Activated T-cell treated with anti-CD3 and anti-CD28 coated beads, Interleukin-2, amount 50 U/mL, for 24 hours (primary cell): ENCODE measurements around the gene BATF.
A peak's percentile ranks its signal among the peaks of the same experiment; 100 is the strongest.

ENCODE experiments used
- DNase-seq: peaks from one replicate; pipeline ENCODE4 v3.0.0-alpha.2; 2020
- H3K27ac Mint-ChIP-seq: 2 replicates; pipeline ENCODE4 v1.8.0; 2020; ENCODE audit warnings: mild to moderate bottlenecking, mixed read lengths
- H3K27me3 Mint-ChIP-seq: 2 replicates; pipeline ENCODE4 v1.8.0; 2020; ENCODE audit warnings: mixed read lengths
- H3K36me3 Mint-ChIP-seq: 2 replicates; pipeline ENCODE4 v1.8.0; 2020; ENCODE audit warnings: low read depth, mixed read lengths
- H3K4me1 Mint-ChIP-seq: 2 replicates; pipeline ENCODE4 v1.8.0; 2020; ENCODE audit warnings: low read depth, mixed read lengths
- H3K4me3 Mint-ChIP-seq: 2 replicates; pipeline ENCODE4 v1.8.0; 2020; ENCODE audit warnings: mild to moderate bottlenecking, moderate library complexity, mixed read lengths
- H3K9me3 Mint-ChIP-seq: 2 replicates; pipeline ENCODE4 v1.8.0; 2020; ENCODE audit warnings: mixed read lengths

BATF gene

DNA sequence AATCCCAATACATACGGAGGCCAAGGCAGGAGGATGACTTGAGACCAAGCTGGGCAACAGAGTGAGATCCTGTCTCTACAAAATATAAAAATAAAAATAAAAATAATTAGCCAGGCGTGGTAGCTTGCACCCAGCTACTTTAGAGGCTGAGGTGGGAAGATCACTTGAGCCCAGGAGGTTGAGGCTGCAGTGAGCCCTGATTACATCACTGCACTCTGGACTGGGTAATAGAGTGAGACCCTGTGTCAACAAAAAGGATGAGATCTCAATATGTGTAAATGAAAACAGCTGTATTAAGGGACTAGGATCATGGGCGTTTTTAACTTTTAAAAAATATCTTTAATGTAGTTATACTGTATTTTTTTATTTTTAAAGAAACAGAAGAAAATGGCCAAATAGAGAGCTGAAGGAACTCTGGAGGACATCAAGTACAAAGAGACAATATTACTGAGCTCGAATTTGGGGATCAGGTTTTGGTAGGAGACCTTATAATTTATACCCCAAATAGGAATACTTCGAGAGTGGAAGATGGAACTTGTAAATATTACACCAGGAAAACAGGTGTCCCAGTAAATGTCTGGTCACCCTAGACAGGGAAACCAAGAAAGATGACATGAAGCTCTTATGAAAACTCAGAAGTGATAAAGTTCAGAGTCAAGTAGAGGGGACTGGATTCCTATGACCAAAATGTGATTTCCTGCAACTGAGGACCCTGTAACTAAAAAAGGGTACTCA lies 13.1 kb downstream of the BATF start:
- no peaks in the 10 kb centered on the region for H3K9me3 Mint-ChIP-seq
- DNase-seq = no peak
- peaks cover 88% of the 10 kb centered on the region for H3K36me3 Mint-ChIP-seq
- no peaks in the 10 kb centered on the region for H3K27me3 Mint-ChIP-seq
- H3K4me3 Mint-ChIP-seq = no peak overlapping the region
- peak overlapping the region; percentile 89 for H3K27ac Mint-ChIP-seq
- peaks cover 84% of the 10 kb centered on the region for H3K4me1 Mint-ChIP-seq

DNA sequence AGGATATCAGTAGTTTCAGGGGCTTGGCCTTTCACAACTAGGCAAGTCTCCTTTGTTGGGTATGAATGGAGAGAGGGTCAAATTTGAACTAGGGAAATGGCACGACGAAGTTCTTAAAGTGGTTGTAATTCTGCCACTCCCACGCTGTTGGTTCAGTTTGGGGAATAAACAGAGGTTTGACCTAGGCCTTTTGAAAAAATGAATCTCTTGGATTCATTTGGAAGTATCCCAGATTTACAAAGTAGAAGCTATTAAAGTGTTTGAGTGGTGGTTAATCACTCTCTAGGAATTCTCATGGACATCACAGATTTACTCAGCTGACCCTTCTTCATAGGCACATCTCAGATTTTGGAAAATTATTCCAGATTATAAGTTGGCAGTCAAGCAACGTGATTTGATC lies 14.8 kb downstream of the BATF start:
- H3K9me3 Mint-ChIP-seq = no peaks in the 10 kb centered on the region
- no peak overlapping the region for H3K4me3 Mint-ChIP-seq
- no peak for DNase-seq
- no peaks in the 10 kb centered on the region for H3K27me3 Mint-ChIP-seq
- peaks cover 92% of the 10 kb centered on the region for H3K36me3 Mint-ChIP-seq
- H3K4me1 Mint-ChIP-seq = peaks cover 89% of the 10 kb centered on the region
- peak overlapping the region; percentile 81 for H3K27ac Mint-ChIP-seq

DNA sequence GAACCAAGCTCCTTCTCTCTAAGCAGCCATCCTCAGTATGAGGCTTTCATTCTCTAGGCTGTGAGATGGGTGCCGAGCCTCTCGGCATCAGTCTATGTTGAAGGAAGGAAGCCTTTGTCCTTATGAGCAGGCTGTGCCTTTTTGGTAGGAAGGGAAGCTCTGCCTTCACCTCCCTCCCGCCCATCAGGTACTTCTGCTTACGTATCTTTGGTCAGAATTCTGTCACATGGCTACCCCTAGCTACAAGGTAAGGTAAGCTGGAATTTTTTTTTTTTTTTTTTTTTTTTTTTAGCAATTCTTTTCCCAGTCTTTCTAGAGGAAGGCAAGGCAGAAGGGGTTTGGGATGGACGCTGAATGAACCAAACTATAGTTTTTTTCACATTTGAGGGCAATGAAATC lies 16.9 kb downstream of the BATF start:
- Mint-ChIP-seq H3K36me3 (peaks cover 87% of the 10 kb centered on the region), H3K27me3 (no peaks in the 10 kb centered on the region), H3K27ac (peak overlapping the region; percentile 99)

DNA sequence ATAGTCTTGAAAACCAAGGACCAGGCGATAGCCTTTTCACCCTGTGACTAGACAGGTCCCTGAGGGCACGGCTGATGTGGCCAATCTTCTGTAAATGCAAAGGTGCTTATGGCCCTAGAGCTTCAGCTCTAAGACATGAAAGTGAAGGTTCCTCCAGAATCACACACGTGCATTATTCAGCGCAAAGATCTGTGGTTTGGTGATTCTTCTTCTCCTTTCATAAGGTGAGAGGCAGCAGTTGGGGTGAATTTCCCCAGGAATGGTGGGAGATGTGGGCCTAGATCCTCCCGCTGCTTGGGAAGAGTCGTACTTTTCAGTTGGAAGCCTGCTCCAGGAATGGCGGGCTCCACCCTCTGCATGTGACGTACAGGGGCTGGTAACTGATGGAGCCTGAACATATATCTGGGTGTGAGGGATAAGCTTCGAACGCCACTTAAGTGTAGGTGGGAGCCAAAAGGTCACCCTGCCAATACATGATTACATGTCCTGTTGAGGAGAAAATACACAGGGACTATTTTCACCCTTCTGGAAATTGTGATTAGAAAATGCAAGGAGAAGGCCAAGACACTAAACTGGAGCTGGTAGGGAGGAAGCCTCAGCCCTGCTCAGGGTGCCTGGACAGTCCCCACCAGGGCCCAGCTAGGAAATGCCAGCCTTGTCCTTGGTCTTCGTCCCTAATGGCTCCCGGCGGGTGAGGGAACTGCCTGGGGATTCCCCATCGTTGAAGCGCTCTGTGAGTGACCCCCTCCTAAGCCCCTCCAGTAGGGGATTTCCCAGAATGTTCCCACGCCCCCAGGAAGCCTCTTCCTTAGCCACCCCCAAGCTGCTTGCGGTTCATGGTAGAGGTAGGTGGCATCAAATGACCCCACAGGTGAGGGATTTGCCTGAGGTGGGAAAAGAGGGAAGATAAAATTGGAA lies 17.6 kb downstream of the BATF start:
- DNase-seq = peak; percentile 74
- Mint-ChIP-seq H3K27ac (peak overlapping the region; percentile 99), H3K9me3 (no peaks in the 10 kb centered on the region), H3K4me1 (peaks cover 88% of the 10 kb centered on the region), H3K4me3 (peak overlapping the region; percentile 72), H3K27me3 (no peaks in the 10 kb centered on the region), H3K36me3 (peaks cover 86% of the 10 kb centered on the region)

More for the DNA sequence above, 16.9 kb downstream of the BATF start:
- Mint-ChIP-seq H3K4me3 (peak overlapping the region; percentile 72), H3K9me3 (no peaks in the 10 kb centered on the region), H3K4me1 (peaks cover 88% of the 10 kb centered on the region)
- DNase-seq = no peak

DNA sequence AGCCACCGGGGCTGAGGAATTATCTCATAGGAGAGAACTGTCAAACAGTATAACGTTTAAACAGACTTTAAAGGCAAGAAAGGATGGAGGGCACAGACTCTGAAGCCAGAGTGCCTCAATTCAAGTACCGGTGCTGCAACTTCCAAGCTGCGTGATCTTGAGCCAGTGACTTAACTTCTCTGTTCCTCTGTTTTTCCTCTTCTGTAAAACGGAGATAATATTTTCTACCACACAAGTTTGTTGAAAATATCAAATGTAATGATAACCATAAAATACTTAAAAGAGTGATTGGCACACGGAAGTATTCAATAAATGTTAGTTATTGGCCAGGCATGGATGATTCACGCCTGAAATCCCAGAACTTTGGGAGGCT lies 18.2 kb downstream of the BATF start:
- Mint-ChIP-seq H3K27me3 (no peaks in the 10 kb centered on the region), H3K4me1 (peaks cover 87% of the 10 kb centered on the region), H3K36me3 (peaks cover 86% of the 10 kb centered on the region), H3K27ac (peak overlapping the region; percentile 99), H3K9me3 (no peaks in the 10 kb centered on the region), H3K4me3 (peak overlapping the region; percentile 72)
- no peak for DNase-seq

DNA sequence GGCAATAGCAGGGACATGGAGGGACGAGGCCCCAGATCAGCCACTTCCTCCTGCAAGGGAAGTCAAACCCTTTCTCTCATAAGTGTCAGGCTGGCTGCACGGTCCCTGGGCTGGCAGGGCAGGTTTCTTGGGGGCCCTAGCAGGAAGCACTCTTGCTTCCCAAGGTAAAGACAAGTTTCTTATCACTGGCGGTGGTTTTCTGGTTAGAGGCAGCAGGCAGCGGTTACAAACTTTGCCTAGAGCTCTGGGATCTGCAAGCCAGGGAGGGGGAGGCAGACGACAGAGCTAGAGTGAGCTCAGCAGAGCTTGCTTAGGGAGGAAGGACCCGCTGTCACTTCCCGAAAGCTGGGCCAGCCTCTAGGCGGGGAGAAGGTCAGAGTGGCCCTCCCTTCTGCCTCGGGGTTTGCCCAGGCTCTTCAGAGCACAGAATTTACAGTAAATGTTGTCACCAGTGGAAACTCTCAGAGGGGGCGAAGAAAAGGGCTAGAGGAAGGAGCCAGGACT lies 20.4 kb downstream of the BATF start:
- Mint-ChIP-seq H3K4me1 (peaks cover 89% of the 10 kb centered on the region), H3K36me3 (peaks cover 89% of the 10 kb centered on the region), H3K9me3 (no peaks in the 10 kb centered on the region), H3K27ac (peak overlapping the region; percentile 99), H3K27me3 (no peaks in the 10 kb centered on the region), H3K4me3 (peak overlapping the region; percentile 72)
- peak; percentile 87 for DNase-seq

DNA sequence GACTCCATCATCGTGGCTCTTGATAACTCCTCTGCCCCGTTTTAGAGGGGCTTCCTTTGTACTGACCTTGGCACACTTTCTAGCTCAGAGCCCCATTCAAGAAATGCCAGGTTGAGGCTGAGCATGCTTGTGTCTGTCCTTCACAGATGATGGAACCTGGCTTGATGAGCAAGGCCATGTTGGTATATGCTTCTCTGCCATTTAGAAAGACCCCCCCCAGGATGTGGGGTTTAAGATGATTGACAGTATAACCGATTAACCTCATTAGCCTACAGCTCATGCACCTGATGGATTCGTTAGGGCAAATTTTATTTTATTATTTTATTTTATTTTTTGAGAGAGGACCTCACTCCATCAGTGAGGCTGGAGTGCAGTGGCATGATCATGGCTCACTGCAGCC lies 21.0 kb downstream of the BATF start:
- Mint-ChIP-seq H3K27me3 (no peaks in the 10 kb centered on the region), H3K4me3 (peak overlapping the region; percentile 72), H3K27ac (peak overlapping the region; percentile 99), H3K36me3 (peaks cover 92% of the 10 kb centered on the region), H3K9me3 (no peaks in the 10 kb centered on the region), H3K4me1 (peaks cover 91% of the 10 kb centered on the region)
- no peak for DNase-seq

DNA sequence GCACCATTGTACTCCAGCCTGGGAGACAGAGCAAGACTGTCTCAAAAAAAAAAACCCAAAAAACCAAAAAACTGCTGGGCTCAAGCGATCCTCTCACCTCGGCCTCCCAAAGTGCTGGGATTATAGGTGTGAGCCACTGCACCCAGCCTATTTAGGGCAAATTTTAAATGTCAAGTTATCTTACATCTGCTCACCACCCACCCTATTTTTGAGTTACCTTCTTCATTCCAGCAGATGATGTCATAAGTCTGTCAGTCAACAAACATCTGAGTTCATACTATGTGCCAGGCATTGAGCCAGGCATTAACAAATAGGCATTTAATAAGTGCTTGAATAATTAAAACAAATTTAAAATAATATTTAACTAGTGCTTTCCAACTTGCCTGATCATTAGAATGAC lies 21.5 kb downstream of the BATF start:
- DNase-seq = no peak
- H3K9me3 Mint-ChIP-seq = no peaks in the 10 kb centered on the region
- H3K27me3 Mint-ChIP-seq = no peaks in the 10 kb centered on the region
- peak overlapping the region; percentile 72 for H3K4me3 Mint-ChIP-seq
- peaks cover 91% of the 10 kb centered on the region for H3K4me1 Mint-ChIP-seq
- H3K27ac Mint-ChIP-seq = peak overlapping the region; percentile 99
- H3K36me3 Mint-ChIP-seq = peaks cover 92% of the 10 kb centered on the region

DNA sequence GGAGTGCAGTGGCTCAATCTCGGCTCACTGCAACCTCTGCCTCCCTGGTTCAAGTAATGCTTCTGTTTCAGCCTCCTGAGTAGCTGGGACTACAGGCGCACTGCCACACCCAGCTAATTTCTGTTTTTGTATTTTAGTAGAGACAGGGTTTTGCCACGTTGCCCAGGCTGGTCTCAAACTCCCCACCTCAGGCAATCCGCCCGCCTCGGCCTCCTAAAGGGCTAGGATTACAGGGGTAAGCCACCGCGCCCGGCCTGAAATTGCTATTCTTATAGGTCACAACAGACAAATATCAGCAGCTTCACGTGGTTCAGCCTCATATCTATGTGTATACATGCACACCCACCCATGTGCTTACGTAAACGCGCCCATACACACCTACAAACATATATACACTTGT lies 23.6 kb downstream of the BATF start:
- no peaks in the 10 kb centered on the region for H3K27me3 Mint-ChIP-seq
- H3K4me3 Mint-ChIP-seq = no peak overlapping the region
- H3K27ac Mint-ChIP-seq = peak overlapping the region; percentile 71
- no peak for DNase-seq
- peaks cover 84% of the 10 kb centered on the region for H3K36me3 Mint-ChIP-seq
- H3K4me1 Mint-ChIP-seq = peaks cover 90% of the 10 kb centered on the region
- no peaks in the 10 kb centered on the region for H3K9me3 Mint-ChIP-seq

DNA sequence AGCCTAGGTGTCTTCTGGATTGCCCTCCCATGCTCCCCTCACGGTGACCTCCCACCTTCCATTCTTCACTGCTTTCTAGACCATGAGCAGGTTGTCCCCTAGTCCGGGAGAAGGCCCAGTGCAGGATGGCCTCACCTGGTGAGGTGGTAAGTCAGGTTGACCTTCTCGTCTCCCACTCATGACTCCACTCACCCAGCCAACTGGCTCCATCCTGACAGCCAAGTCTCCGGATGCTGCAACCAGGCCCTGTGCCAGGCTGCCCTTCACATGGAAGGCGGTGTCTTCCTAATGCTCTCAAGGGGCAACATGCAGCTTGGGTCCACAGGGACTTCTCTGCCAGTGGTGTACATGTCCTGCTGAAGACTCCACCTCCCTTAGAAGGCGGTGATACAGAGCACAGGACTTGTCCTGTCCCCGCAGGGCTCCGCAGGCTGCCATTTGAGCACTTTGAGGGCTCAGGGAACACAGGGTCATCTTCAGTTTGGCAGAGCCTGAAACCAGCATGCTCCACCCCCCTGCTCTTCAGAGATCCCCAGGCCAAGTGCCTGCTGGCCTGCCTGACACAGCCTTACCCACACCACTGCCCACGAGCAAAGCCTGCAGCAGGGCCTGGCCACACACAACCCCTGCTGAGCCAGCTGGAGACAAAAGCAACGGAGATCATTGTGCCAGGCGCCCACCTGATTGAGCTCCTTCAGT lies 25.4 kb downstream of the BATF start:
- no peak for DNase-seq
- no peak overlapping the region for H3K4me3 Mint-ChIP-seq
- H3K36me3 Mint-ChIP-seq = peaks cover 69% of the 10 kb centered on the region
- peak overlapping the region; percentile 89 for H3K27ac Mint-ChIP-seq
- H3K4me1 Mint-ChIP-seq = peaks cover 83% of the 10 kb centered on the region
- H3K9me3 Mint-ChIP-seq = no peaks in the 10 kb centered on the region
- H3K27me3 Mint-ChIP-seq = no peaks in the 10 kb centered on the region

DNA sequence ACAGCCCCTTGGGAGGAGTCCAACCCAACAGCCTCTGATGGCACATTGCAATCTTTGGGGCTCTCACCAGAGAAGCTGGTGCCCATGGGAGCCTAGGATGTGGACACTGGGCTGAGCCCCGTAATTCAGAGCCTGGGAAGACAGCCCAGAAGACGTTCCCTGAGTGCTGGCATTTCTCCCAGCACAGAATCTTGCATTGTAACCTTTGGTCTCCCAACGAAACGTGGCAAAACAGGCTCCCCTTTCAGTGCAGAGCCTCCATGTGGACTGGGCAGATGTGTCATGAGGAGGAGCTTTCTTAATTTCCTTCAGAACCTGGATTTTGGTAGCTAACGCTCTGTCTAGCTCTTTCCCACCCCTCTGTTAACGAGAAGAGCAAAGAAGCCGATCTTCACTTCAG lies 26.3 kb downstream of the BATF start:
- Mint-ChIP-seq H3K27ac (peak overlapping the region; percentile 89), H3K9me3 (no peaks in the 10 kb centered on the region), H3K36me3 (peaks cover 62% of the 10 kb centered on the region), H3K27me3 (no peaks in the 10 kb centered on the region), H3K4me3 (peak overlapping the region; percentile 32), H3K4me1 (peaks cover 82% of the 10 kb centered on the region)
- no peak for DNase-seq

DNA sequence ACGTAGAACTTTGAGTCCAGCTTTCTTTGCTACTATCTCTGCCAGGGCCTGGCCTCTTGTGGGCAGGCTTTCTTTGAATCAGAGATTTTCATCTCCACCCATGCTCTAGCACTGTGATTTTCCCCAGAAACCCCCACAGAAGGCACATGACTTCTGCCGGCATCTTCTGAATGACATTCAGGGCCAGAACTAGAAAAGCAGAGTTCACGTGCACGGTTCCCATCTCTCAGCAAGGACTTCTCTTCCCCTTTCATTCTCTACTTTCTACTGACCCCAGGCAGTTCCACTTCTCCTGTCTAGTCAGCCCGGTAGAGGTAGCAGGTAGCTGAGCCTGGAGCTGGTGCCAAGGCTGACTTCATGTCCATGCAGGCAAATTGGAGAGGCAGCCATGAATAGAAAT lies 26.9 kb downstream of the BATF start:
- peak overlapping the region; percentile 24 for H3K4me3 Mint-ChIP-seq
- peaks cover 59% of the 10 kb centered on the region for H3K36me3 Mint-ChIP-seq

DNA sequence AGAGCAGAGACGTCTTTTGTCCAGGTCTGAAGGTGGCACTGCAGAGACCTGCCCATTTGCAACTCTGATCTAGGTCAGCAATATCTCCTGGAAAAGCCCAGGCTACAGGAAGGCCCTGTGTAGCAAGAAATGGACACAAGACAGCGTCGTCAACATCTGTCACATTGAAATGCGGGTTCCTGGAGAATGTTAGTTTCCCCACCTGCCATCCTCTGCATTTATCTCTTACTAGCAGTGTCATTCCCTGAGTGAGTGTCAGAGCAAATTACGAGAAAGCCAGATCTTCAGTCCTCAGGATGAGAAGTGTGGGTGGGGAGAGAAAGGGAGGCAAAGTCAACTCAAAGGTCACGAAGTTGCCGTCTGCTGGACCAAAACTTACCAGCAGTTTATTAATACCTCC lies 28.8 kb downstream of the BATF start:
- peak overlapping the region; percentile 36 for H3K27ac Mint-ChIP-seq
- no peaks in the 10 kb centered on the region for H3K27me3 Mint-ChIP-seq
- H3K4me1 Mint-ChIP-seq = peaks cover 80% of the 10 kb centered on the region
- DNase-seq = no peak
- no peak overlapping the region for H3K4me3 Mint-ChIP-seq
- peaks cover 46% of the 10 kb centered on the region for H3K36me3 Mint-ChIP-seq
- no peaks in the 10 kb centered on the region for H3K9me3 Mint-ChIP-seq

More for the DNA sequence above, 26.9 kb downstream of the BATF start:
- DNase-seq = no peak
- H3K27me3 Mint-ChIP-seq = no peaks in the 10 kb centered on the region
- H3K4me1 Mint-ChIP-seq = peaks cover 81% of the 10 kb centered on the region
- no peaks in the 10 kb centered on the region for H3K9me3 Mint-ChIP-seq
- H3K27ac Mint-ChIP-seq = peak overlapping the region; percentile 80

DNA sequence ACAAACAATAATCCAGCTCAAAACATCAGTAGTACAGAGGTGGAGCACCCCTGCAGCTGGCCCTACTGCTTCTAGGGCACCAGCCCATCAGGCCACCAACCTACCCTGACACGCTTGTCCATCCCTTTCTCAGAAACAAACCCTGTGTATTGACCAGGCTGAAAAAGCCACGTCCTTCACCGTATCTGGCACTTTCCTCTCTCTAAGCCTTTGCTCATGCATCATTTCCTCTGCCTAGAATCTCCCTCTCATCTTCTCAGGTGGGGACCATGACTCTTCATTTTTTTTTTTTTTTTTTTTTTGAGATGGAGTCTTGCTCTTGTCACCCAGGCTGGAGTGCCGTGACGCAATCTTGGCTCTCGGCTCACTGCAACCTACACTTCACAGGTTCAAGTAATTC lies 30.9 kb downstream of the BATF start:
- Mint-ChIP-seq H3K4me1 (peaks cover 73% of the 10 kb centered on the region), H3K4me3 (no peak overlapping the region), H3K9me3 (no peaks in the 10 kb centered on the region), H3K27me3 (no peaks in the 10 kb centered on the region), H3K36me3 (peaks cover 24% of the 10 kb centered on the region), H3K27ac (no peak overlapping the region)
- DNase-seq = no peak
